NCI-H446 treated with DMSO at 0.1 percent for 48 hours (cell line): Measurements from ENCODE around the gene BAG3.
"Not testable (repeated sequence)": the region's sequence is repeated elsewhere in the genome, so short reads cannot be mapped to it uniquely, and the experiment has no call there.

Source experiments
- DNase-seq: peaks from one replicate; lab custom pipeline; 2025; lab: John Stamatoyannopoulos, UW

The BAG3 gene

DNA sequence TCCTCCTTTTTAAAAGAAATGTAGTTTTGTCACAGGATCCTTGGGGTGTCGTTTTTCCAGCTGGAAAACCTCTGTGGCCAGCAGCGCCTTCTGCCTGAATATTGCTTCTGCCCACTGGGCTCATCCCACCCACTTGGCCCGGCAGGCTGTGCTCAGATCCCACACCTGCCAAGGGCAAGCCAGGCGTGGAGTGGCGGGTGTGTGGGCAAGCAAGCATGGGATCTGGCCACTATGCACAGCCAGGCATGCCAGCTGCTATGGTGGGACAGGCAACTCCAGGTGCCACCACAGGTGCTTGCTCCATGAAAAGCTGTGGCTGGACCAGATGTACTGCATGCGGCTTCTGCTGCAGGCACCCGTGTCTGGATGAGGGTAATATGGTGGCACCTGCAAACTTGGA, 43.4 kb downstream of the BAG3 start:
- DNase-seq, result no peak

DNA sequence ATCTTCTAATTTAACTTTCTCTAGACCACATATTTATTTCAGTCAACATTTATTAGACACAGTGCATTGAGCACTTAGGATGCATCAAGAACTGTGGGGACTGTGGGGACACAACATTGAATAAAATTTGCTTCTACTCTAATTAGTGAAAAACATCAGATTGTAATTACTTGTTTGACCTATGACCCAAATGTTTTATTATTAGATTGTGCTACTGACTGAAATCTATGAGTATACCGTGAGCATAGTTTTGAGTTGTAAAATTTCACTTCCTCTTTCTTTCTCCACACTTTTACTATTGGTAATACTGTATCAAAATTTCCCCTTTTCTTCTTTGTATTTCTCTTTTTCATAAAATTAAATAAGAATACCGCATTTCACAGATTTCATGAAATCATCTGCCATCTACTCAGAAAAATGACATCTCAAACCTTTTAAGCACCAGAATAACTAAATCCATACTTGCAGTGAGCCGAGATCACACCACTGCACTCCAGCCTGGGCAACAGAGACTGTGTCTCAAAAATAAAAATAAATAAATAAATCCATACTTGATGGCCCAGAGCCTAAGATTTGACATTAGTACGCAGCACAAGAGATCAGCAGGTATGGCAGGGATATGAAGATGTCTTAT, 49.3 kb downstream of the BAG3 start:
- no peak for DNase-seq

- no peak for DNase-seq
These were observed 50.7 kb downstream of the BAG3 start for GRCh38 chr10:119701861-119702260.

- no peak for DNase-seq
These were observed 51.4 kb downstream of the BAG3 start for GRCh38 chr10:119702583-119702982.

GRCh38 chr10:119703903-119704508, 52.8 kb downstream of the BAG3 start:
- no peak for DNase-seq

DNA sequence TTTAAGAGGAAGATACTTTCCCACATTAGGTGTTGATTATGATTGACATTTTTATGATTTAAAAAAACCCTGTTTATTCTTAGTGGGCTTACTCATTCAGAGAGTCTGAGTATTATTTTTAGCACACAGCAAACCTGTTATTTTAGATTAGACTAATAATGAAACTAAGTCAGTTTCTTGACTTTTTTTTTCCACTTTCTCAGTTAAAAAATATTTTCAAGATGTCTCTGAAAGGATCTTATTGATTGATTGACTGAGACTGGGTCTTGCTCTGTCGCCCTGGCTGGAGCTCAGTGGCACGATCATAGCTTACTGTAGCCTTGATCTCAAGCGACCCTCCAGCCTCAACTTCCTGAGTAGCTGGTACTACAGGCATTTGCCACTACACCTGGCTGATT, 54.3 kb downstream of the BAG3 start:
- DNase-seq, result no peak

DNA sequence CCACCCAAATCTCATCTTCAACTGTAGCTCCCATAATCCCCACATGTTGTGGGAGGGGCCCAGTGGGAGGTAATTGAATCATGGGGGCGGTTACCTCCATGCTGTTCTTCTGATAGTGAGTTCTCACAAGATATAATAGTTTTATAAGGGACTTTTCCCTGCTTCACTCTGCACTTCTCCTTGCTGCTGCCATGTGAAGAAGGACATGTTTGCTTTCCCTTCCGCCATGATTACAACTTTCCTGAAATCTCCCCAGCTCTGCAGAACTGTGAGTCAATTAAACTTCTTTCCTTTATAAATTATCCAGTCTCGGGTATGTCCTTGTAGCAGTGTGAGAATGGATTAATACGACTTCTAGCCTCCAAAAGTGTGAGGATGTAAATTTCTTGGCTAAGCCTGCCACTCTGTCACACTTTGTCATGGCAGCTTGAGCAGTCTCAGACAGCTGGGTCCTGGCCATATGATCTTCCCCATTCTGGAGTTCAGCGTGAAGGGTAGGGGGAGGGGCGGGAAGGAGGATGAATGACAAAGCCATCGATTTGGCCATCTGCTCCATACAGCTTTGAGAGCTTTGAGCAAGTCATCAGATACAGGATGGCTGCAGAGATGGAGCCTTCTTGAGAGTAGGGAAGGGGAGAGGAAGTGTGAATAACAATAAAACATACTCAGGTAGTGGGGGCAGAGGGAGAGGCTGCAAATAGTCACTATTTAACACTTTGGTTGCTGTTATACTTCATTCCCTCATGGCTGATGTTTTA, 55.5 kb downstream of the BAG3 start:
- no peak for DNase-seq

DNA sequence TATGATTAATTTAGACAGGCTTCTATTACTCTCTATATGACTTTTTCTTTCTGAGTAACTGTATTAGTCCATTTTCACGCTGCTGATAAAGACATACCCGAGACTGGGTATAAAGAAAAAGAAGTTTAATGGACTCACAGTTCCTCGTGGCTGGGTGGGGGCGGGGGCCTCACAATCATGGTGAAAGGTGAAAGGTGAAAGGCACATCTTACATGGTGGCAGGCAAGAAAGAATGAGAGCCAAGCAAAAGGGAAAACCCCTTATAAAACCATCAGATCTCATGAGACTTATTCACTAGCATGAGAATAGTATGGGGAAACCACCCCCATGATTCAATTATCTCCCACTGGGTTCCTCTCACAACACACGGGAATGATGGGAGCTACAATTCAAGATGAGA, 56.2 kb downstream of the BAG3 start:
- DNase-seq, result not testable (repeated sequence)

- DNase-seq, result not testable (repeated sequence)
These were observed 59.8 kb downstream of the BAG3 start for GRCh38 chr10:119710935-119711334.

DNA sequence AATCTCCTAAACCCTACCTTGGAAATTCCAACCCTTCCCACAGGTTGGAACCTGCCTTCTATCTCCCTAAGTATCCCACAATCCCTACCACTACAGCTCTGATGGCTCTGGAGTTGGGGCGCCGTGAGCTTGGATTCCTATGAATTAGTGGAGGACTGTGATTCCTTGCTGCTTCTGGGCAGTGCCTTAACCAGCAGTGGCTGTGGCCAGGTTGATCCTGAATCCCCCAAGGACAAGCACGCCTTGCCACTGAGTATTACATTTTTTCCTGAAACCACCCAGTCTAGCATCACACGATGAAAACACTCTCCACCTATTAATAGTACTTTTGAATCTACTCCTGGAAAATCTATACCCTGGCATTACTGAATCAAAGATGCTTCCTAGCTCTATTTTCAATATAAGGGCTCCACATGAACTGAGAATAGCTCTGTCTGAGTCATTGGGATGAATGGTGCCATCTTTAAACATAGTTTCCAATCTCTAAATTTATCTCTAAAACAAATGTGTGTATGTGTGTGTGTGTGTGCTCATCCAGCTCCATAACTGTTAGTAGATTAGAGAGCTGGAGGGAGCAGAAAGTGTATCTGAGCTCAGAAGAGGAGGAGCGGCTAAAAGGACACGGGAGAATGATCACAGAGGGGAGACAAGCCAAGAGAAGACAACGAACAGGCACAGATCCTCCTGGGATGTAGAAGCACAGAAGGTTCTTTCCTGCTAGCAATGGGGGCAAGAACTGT, 62.7 kb downstream of the BAG3 start:
- DNase-seq, result no peak

GRCh38 chr10:119714484-119714816, 63.3 kb downstream of the BAG3 start:
- DNase-seq, result no peak

GRCh38 chr10:119715628-119716505, 64.7 kb downstream of the BAG3 start:
- DNase-seq, result no peak

GRCh38 chr10:119723161-119723560, 72.0 kb downstream of the BAG3 start:
- no peak for DNase-seq

DNA sequence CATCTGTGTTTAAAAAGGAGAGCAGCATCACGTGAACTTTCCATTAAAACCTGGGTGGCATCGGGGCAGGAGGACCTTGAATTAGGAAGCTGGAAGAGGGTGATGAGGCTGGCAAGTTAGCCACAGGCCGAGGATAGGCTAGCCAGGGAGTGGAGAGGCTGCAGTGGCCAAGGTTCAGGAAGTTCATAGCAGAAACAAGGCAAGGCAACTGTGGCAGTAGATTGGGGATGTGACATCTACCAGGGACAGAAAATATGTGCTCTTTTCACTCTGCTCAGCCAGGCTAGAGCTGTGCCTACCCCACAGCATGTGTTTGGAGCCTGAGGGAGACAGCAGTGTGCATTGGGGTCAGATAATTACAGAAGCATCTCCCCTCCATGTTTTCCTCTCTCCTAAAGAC, 72.4 kb downstream of the BAG3 start:
- DNase-seq, result no peak

DNA sequence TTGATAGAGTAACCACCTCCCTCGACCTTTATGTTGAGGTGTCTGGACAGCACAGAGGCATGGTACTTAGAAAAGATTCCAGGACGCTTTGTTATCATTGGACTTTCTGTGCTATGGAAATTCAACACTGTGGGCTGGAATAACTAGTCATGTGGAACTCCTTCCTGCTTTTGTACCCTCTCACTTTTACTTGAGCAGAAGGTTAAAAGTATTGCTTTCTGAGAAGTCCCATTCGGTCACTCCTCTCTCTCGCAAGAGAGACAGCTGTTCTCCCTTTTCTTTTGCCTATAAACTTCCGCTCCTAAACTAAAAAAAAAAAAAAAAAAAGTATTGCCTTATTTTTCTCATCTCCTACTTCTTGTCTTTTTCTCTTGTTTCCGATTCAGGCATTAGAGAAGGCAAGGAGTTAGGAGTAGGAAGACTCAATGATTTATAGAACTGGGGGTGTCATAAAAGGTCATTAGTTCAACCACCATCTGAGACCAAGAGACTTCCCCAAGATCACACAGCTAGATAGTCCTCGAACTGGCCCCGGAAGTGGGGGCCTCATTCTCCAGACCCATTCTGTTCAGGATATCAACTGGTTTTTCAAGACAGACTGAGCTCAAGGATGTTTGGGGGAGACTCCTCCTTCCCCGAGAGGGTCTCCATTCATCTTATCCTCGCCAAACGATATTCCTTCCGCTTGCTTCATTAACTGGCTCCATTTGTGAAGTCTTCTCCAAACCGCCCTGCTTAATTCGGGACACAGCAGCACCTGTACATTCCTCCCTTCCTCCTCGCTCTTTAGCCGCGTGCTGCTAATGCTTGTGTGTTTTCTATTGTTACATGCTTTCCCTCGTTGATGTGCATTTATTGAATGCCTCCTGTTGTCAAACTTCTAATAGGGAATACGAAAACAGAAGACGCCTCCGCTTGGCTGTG, 73.7 kb downstream of the BAG3 start:
- no peak for DNase-seq

DNA sequence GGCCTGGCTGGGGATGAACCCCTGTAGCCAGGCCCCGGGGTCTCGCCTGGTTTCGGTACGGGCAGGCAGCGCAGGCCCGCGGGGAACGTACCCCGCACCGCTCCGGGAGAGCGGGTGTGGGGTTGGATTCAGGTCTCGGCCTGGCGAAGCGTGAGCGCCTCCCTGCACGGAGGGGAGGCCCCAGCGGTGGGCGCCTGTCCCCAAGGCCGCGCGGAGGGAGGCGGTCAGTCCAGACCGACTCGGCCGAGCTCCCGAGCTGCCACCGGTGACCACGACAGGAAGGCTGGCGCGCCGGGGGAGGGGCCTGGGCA, 74.3 kb downstream of the BAG3 start:
- DNase-seq, result no peak

DNA sequence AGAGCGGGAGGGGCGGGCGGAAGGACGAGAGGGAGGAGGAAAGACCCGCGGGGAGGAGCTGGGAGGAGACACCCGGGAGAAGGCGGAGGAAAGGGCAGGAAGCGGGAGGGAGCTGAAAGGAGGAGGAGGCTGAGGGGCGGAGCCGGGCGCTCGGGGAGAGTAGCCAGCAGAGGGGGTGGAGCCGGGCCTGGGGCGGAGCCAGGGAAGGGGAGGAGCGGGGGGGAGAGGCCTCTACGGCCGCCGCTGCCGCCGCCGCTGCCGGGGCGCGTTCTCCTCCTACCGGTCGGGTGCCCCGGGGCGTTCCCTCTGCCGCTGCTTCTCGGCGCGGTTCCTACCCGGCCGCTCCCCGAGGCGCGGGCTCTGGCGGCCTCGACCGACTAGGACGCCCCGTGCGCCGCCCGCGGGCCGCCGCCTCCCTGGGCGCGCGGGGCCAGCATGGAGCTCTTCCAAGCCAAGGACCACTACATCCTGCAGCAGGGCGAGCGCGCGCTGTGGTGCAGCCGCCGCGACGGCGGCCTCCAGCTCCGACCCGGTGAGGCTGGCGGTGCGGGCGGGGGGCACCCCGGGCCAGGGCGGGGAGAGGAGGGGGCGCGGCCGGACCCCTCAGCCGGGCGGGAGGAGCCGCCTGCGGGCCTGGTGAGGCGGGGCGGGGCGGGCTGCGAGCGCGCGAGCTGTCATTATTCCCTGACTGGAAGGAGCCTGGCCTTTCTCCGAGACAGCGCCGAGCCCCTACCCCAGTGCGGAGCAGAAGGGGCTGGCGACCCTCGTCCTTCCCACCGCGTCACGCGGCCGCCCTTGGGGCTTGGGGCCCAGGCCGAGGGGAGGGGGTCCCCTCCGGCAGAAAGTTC, 74.9 kb downstream of the BAG3 start, which contains the start of gene INPP5F:
Gene INPP5F, plus strand, starts transcription at position 223 of the 848 bp plus-strand sequence. Its CDS starts 213 bp downstream, at position 436.
- peak; percentile 90 for DNase-seq

- DNase-seq, result no peak
These were observed 75.6 kb downstream of the BAG3 start for GRCh38 chr10:119726676-119727261.
